HepG2 (cell line): Measurements from ENCODE around the gene SLX4.

Source experiments
- EEA1 ChIP-seq: sonication (generic); formaldehyde crosslinking; IDR thresholded peaks from 2 replicates; pipeline ENCODE4 v1.5.1; 2020; ENCODE audit warnings: mild to moderate bottlenecking, missing genetic modification reagents, borderline replicate concordance
- FOXM1 ChIP-seq: sonication (generic); formaldehyde crosslinking; IDR thresholded peaks from 2 replicates; pipeline ENCODE4 v1.5.0; 2020; ENCODE audit warnings: missing genetic modification reagents
- MTA1 ChIP-seq: sonication (generic); formaldehyde crosslinking; IDR thresholded peaks from 2 replicates; pipeline ENCODE4 v1.4.0; 2020; ENCODE audit warnings: missing genetic modification reagents, mild to moderate bottlenecking, borderline replicate concordance
- POLR2AphosphoS2 ChIP-seq: IDR thresholded peaks from 2 replicates; pipeline ENCODE4 v1.6.1; 2011; ENCODE audit warnings: low read depth, low read length, improper control_type of control experiment
- PTBP1 ChIP-seq: fragments of 200-400 bp; formaldehyde crosslinking; IDR thresholded peaks from 2 replicates; pipeline ENCODE4 v1.6.1; 2018; ENCODE audit warnings: low read length, low read depth; ENCODE audit not compliant: poor library complexity, severe bottlenecking
- TCF12 ChIP-seq, 2 experiments: fragments of 450-650 bp in 1 of 2; sonication (generic) in 1 of 2; formaldehyde crosslinking in 1 of 2; IDR thresholded peaks; 2 replicates each; pipeline versions ENCODE4 v1.6.1 to v1.8.0; 2017 to 2022; ENCODE audit warnings: antibody characterized with exemption in 1 of 2, mild to moderate bottlenecking in 1 of 2, missing genetic modification reagents in 1 of 2, moderate library complexity in 1 of 2
- ZNF335 ChIP-seq: sonication (generic); formaldehyde crosslinking; IDR thresholded peaks from 2 replicates; pipeline ENCODE4 v1.4.0; 2020; ENCODE audit warnings: missing genetic modification reagents
- TF ChIP-seq, protein P1 (sequence below): sonication (generic); formaldehyde crosslinking; IDR thresholded peaks from 2 replicates; pipeline ENCODE4 v1.4.0; 2020; ENCODE audit warnings: mild to moderate bottlenecking, missing genetic modification reagents
- TF ChIP-seq, protein P2 (sequence below): sonication (generic); formaldehyde crosslinking; IDR thresholded peaks from 2 replicates; pipeline ENCODE4 v1.5.0; 2020; ENCODE audit warnings: mild to moderate bottlenecking, missing genetic modification reagents, moderate library complexity

GRCh38 chr16:3645108-3645503, 33.7 kb upstream of the SLX4 start:
- TF ChIP-seq TCF12 (IDR thresholded peaks at IDR 0.05) (no peak), TCF12 (CRISPR knock-in tag; IDR thresholded peaks at IDR 0.05) (no peak), POLR2AphosphoS2 (no peak), EEA1 (CRISPR knock-in tag) (no peak), FOXM1 (CRISPR knock-in tag) (no peak), PTBP1 (no peak), MTA1 (CRISPR knock-in tag) (no peak), ZNF335 (CRISPR knock-in tag) (no peak)
- TF ChIP-seq, protein P1, sequence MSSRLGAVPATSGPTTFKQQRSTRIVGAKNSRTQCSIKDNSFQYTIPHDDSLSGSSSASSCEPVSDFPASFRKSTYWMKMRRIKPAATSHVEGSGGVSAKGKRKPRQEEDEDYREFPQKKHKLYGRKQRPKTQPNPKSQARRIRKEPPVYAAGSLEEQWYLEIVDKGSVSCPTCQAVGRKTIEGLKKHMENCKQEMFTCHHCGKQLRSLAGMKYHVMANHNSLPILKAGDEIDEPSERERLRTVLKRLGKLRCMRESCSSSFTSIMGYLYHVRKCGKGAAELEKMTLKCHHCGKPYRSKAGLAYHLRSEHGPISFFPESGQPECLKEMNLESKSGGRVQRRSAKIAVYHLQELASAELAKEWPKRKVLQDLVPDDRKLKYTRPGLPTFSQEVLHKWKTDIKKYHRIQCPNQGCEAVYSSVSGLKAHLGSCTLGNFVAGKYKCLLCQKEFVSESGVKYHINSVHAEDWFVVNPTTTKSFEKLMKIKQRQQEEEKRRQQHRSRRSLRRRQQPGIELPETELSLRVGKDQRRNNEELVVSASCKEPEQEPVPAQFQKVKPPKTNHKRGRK (CRISPR knock-in tag) = no peak
- TF ChIP-seq, protein P2, sequence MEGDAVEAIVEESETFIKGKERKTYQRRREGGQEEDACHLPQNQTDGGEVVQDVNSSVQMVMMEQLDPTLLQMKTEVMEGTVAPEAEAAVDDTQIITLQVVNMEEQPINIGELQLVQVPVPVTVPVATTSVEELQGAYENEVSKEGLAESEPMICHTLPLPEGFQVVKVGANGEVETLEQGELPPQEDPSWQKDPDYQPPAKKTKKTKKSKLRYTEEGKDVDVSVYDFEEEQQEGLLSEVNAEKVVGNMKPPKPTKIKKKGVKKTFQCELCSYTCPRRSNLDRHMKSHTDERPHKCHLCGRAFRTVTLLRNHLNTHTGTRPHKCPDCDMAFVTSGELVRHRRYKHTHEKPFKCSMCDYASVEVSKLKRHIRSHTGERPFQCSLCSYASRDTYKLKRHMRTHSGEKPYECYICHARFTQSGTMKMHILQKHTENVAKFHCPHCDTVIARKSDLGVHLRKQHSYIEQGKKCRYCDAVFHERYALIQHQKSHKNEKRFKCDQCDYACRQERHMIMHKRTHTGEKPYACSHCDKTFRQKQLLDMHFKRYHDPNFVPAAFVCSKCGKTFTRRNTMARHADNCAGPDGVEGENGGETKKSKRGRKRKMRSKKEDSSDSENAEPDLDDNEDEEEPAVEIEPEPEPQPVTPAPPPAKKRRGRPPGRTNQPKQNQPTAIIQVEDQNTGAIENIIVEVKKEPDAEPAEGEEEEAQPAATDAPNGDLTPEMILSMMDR (CRISPR knock-in tag) = no peak
